Rectal smooth muscle tissue (tissue), 1 donor: ENCODE results near the gene C3orf18.

Experiments used
- H3K27ac ChIP-seq: one replicate; pipeline ENCODE4 v1.7.0; 2013; ENCODE audit warnings: low read depth, low read length, inconsistent platforms
- H3K27me3 ChIP-seq: one replicate; pipeline ENCODE4 v1.7.0; 2013; ENCODE audit warnings: low read length; ENCODE audit not compliant: control insufficient read depth, insufficient read depth
- H3K36me3 ChIP-seq: one replicate; pipeline ENCODE4 v1.7.0; 2013; ENCODE audit warnings: low read length; ENCODE audit not compliant: control insufficient read depth, insufficient read depth
- H3K4me1 ChIP-seq: one replicate; pipeline ENCODE4 v1.7.0; 2013; ENCODE audit warnings: low read length; ENCODE audit not compliant: control insufficient read depth, insufficient read depth
- H3K4me3 ChIP-seq: one replicate; pipeline ENCODE4 v1.7.0; 2013; ENCODE audit warnings: low read length
- H3K9ac ChIP-seq: one replicate; pipeline ENCODE4 v1.7.0; 2013; ENCODE audit warnings: low read length

C3orf18 gene

GRCh38 chr3:50584391-50584790 lies 16.8 kb upstream of the C3orf18 start:
- H3K4me3 ChIP-seq = no peak overlapping the region
- no peaks in the 10 kb centered on the region for H3K4me1 ChIP-seq
- no peak overlapping the region for H3K27ac ChIP-seq
- no peak overlapping the region for H3K9ac ChIP-seq
- peaks cover 6% of the 10 kb centered on the region for H3K36me3 ChIP-seq
- H3K27me3 ChIP-seq = no peaks in the 10 kb centered on the region

- Histone ChIP-seq H3K36me3 (peaks cover 6% of the 10 kb centered on the region), H3K27ac (no peak overlapping the region), H3K4me3 (no peak overlapping the region), H3K9ac (no peak overlapping the region), H3K27me3 (no peaks in the 10 kb centered on the region), H3K4me1 (no peaks in the 10 kb centered on the region)
Measured at GRCh38 chr3:50583897-50584296, 16.4 kb upstream of the C3orf18 start.

GRCh38 chr3:50582083-50582482 lies 14.5 kb upstream of the C3orf18 start:
- no peak overlapping the region for H3K4me3 ChIP-seq
- no peak overlapping the region for H3K27ac ChIP-seq
- no peaks in the 10 kb centered on the region for H3K27me3 ChIP-seq
- peaks cover 10% of the 10 kb centered on the region for H3K36me3 ChIP-seq
- H3K9ac ChIP-seq = no peak overlapping the region
- no peaks in the 10 kb centered on the region for H3K4me1 ChIP-seq

- no peak overlapping the region for H3K4me3 ChIP-seq
- no peak overlapping the region for H3K9ac ChIP-seq
- H3K36me3 ChIP-seq = peaks cover 10% of the 10 kb centered on the region
- no peaks in the 10 kb centered on the region for H3K4me1 ChIP-seq
- H3K27ac ChIP-seq = no peak overlapping the region
- no peaks in the 10 kb centered on the region for H3K27me3 ChIP-seq
Measured at GRCh38 chr3:50581459-50581842, 13.9 kb upstream of the C3orf18 start.

GRCh38 chr3:50580683-50581458 lies 13.3 kb upstream of the C3orf18 start:
- H3K4me1 ChIP-seq = no peaks in the 10 kb centered on the region
- no peak overlapping the region for H3K9ac ChIP-seq
- peaks cover 10% of the 10 kb centered on the region for H3K36me3 ChIP-seq
- no peak overlapping the region for H3K4me3 ChIP-seq
- H3K27ac ChIP-seq = no peak overlapping the region
- H3K27me3 ChIP-seq = no peaks in the 10 kb centered on the region

- no peaks in the 10 kb centered on the region for H3K4me1 ChIP-seq
- H3K9ac ChIP-seq = no peak overlapping the region
- H3K36me3 ChIP-seq = peaks cover 15% of the 10 kb centered on the region
- H3K4me3 ChIP-seq = no peak overlapping the region
- no peak overlapping the region for H3K27ac ChIP-seq
- H3K27me3 ChIP-seq = no peaks in the 10 kb centered on the region
Measured at GRCh38 chr3:50577348-50577747, 9.8 kb upstream of the C3orf18 start.

GRCh38 chr3:50575372-50575771 lies 7.8 kb upstream of the C3orf18 start:
- Histone ChIP-seq H3K27ac (no peak overlapping the region), H3K4me3 (no peak overlapping the region), H3K27me3 (no peaks in the 10 kb centered on the region), H3K4me1 (no peaks in the 10 kb centered on the region), H3K36me3 (peaks cover 15% of the 10 kb centered on the region), H3K9ac (no peak overlapping the region)

GRCh38 chr3:50574444-50574831 lies 6.9 kb upstream of the C3orf18 start:
- Histone ChIP-seq H3K9ac (no peak overlapping the region), H3K4me3 (no peak overlapping the region), H3K4me1 (no peaks in the 10 kb centered on the region), H3K27ac (no peak overlapping the region), H3K27me3 (no peaks in the 10 kb centered on the region), H3K36me3 (peaks cover 9% of the 10 kb centered on the region)

- H3K36me3 ChIP-seq = peaks cover 9% of the 10 kb centered on the region
- no peak overlapping the region for H3K9ac ChIP-seq
- no peak overlapping the region for H3K4me3 ChIP-seq
- H3K27me3 ChIP-seq = no peaks in the 10 kb centered on the region
- no peak overlapping the region for H3K27ac ChIP-seq
- H3K4me1 ChIP-seq = no peaks in the 10 kb centered on the region
Measured at GRCh38 chr3:50573566-50574443, 6.3 kb upstream of the C3orf18 start.

GRCh38 chr3:50572801-50573371 lies 5.3 kb upstream of the C3orf18 start:
- no peak overlapping the region for H3K27ac ChIP-seq
- peaks cover 5% of the 10 kb centered on the region for H3K36me3 ChIP-seq
- no peaks in the 10 kb centered on the region for H3K27me3 ChIP-seq
- no peak overlapping the region for H3K4me3 ChIP-seq
- no peak overlapping the region for H3K9ac ChIP-seq
- H3K4me1 ChIP-seq = peaks cover 3% of the 10 kb centered on the region

GRCh38 chr3:50572158-50572557 lies 4.6 kb upstream of the C3orf18 start:
- Histone ChIP-seq H3K4me1 (peaks cover 5% of the 10 kb centered on the region), H3K36me3 (peaks cover 5% of the 10 kb centered on the region), H3K27me3 (no peaks in the 10 kb centered on the region), H3K27ac (peak overlapping the region; percentile 7), H3K9ac (no peak overlapping the region), H3K4me3 (no peak overlapping the region)

GRCh38 chr3:50571486-50571885 lies 3.9 kb upstream of the C3orf18 start:
- Histone ChIP-seq H3K4me3 (no peak overlapping the region), H3K9ac (no peak overlapping the region), H3K27me3 (no peaks in the 10 kb centered on the region), H3K4me1 (peaks cover 10% of the 10 kb centered on the region), H3K36me3 (peaks cover 5% of the 10 kb centered on the region), H3K27ac (no peak overlapping the region)
